Ovary (tissue), 3 donors: ENCODE data around the gene HIGD1A.

Experiments
- CTCF ChIP-seq, 3 donors: fragments of 450-650 bp in 2 of 3; fragments of 200-600 bp in 1 of 3; IDR thresholded peaks; one replicate each; pipeline versions ENCODE4 v1.5.1 to v1.8.0; 2016 to 2022; ENCODE audit warnings: antibody characterized with exemption in 3 of 3, mild to moderate bottlenecking in 1 of 3
- EP300 ChIP-seq: sonication (generic); formaldehyde crosslinking; IDR thresholded peaks from one replicate; pipeline ENCODE4 v1.6.1; 2017; ENCODE audit warnings: antibody characterized with exemption
- POLR2A ChIP-seq: fragments of 450-650 bp; IDR thresholded peaks from one replicate; pipeline ENCODE4 v1.6.1; 2017; ENCODE audit warnings: antibody characterized with exemption, mild to moderate bottlenecking, moderate library complexity
- donor health status: DM: no; HTN: no; CAD: no.

GRCh38 chr3:42814246-42814645 lies 10.0 kb upstream of the HIGD1A start:
- TF ChIP-seq CTCF (IDR thresholded peaks at IDR 0.05) (no peak), EP300 (no peak), POLR2A (no peak)
